Measurements from ENCODE around the gene ADK.
"Not testable (repeated sequence)": the region's sequence is repeated elsewhere in the genome, so short reads cannot be mapped to it uniquely, and the experiment has no call there.

The ADK gene

DNA sequence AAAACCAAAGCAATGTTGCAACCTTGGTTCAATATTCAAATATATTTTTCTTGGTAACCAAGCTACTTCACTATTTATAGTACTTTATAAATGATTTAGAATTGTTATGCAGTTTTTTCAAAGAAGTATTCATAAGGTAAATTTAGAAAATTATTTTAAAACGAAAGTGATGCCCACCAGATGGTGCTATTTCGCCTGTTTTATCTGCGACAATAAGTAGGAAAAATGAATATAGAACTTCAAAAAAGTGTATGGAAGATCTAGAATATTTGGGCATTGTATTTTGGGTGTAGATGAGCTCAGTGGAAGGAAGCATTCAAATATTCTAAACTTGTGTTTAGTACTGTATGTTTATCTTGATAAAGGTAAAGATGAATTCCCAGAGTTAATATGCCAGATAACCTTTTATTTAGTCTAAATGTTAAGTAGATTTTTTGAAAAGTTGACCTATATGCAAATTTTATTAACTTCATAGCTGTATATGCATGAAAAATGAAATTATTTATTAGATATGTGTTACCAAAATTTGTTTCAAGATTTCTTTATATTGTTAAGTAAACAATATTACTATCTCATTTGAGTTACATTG is 93.2 kb downstream of the ADK start:
- peak; percentile 55 for DNase-seq

DNA sequence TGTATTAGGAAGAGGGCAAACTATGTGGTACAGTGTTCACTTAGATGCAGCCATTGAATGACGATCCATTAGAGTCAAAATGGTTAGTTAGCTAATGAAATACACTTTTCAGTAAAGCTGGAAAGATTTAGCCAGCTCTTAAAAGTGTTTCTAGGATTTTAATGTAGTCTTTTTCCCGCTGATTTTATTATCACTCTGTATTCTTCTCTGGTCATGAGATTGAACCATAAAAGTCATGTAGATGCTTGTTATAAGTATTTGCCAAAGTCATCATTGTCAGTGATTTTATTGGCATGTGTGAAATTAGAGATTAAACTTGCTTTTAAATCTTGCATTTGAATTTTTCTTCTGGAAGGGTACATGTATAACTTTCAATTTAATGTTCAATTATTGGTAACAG is 93.8 kb downstream of the ADK start:
- DNase-seq, result no peak

DNA sequence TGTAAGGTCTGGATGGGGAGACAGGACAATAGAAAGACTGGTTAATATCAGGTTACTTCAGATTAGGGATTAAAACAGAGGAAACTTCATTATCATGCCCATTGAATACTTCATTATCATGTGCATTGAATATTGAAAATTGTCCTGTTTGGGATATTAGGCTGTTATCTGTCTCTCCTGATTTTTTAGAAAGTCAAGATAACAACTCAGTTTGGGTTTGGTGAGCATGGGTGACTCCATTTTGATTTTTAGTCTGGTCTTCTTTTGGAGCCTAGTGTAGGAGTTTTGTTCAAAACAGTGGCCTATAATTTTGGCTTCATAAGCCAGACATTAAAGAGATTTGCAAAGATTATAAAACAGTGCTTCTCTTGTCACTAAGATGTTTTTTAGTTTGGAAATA is 95.5 kb downstream of the ADK start:
- no peak for DNase-seq

DNA sequence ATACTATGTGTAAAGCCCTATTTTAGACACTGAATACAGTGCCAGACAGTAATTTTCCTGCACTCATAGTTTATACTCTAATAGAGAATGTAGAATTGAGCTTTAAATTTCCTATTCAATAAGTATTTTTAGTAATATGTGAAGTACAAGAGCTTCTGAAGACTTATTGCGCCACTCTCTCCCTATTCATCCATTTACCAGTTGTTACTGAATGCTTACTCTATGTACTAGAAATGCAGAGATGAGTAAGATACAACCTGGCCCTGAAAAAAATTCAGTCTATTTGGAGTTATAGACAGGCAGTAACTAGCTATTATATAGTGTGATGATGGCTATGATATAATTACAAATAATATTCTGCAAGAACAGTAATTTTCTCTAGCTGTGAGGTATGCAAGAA is 98.8 kb downstream of the ADK start:
- no peak for DNase-seq

DNA sequence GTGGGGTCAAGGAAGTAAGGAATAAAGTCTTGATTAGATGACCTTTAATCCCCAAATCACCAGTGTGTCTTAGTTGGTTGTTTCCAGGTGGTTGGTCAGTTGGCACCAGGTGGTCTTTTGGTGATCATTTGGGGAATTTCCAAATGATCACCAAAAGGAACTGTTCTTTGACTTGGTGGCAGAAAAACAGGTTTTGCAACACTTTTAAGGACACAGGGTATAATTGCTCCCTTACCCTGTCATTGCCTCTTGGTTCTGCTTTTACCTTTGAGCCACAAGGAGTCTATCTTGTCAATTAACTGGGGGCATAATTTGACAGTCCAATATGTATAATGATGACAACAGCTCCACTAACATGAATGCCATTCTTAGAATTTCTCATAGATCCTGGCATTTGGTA is 104.2 kb downstream of the ADK start:
- DNase-seq, result no peak

DNA sequence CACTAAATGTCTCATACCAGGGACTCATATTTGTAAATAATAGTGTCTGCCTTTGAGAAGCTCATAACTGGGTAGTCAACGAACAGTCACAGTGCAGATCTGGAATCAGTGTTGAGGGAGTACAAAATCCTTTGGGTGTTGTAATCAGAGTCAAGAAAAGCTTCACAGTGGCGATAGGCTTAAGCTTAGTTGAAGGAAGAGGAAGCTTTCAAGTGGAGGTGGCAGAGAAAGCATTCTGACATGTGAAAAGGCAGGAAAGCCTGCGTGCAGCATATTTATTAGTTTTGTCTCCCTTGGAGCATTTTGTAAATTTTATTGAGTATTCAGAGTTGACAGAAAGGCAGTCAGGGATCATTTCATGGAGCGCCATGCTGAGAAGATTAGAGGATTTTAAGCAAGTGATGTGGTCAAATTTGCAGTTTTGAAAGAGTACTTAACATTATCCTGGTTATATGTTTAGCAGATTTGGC is 104.9 kb downstream of the ADK start:
- no peak for DNase-seq

DNA sequence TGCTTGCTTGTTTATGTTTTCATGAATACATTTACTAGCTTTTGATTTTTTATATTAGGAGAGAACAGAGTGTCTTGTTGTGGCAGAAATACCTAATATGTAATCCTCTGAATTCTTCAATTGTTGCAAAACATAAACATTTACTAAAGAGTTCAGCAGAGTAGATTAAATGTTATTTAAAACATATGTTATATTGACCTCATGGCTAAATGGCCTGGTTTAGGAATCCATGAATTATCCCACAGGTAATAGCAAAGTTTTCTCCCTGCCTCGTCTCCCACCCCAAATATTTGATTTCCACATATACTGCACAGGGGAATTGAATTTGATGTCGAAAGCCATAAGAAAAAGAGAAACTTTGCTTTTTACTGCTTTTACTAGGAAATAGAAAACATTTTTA is 111.8 kb downstream of the ADK start:
- no peak for DNase-seq

DNA sequence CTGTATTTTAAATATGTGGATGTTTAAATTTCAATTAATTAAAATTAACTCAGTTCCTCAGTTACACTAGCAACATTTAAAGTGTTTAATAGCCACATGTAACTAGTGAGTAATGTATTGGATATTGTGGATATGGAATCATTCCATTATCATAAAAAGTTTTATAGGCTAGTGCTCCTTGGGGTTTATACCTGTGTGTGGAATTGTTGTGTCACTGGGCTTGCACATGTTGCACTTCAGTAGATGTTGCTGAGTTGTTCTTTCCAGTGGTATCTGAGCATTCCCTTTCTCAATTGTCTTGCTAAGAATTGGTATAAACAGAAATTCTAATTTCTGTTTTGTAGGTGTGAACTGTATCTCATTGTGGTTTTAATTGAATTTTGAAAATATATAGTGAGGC is 113.0 kb downstream of the ADK start:
- DNase-seq, result no peak

DNA sequence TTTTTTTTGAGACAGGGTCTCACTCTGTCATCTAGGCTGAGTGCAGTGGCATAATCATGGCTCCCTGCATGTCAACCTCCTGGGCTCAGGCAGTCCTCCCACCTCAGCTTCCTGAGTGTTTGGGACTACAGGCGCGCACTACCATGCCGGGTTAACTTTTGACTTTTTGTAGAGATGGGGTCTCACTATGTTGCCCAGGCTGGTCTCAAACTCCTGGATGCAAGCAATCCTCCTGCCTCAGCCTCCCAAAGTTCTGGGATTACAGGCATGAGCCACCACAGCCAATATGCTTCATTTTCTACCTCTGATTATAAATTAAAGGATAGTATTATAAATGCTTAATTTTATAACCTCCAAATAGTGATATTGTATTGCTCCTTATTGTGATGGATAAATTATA is 121.3 kb downstream of the ADK start:
- DNase-seq, result no peak

DNA sequence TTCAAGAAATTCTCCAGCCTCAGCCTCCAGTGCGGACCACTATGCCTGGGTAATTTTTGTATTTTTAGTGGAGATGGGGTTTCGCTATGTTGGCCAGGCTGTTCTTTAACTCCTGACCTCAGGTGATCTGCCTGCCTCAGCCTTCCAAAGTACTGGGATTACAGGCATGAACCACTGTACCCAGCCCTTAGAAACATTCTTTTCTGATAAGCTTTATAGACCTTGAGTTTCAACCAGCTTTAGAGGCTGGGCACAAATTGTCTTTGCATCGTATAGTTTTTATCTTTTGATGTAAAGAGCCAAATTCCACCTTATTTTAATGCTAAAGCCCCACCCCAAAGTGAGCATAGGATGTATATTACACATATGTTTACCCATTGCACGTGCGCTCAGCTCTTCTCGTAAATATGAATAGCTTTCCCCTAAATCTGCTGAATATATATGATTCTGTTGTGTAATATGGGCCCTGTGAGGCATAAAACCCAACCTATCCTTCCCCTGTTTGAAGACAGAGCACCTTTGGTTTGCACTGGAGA is 124.8 kb downstream of the ADK start:
- no peak for DNase-seq

DNA sequence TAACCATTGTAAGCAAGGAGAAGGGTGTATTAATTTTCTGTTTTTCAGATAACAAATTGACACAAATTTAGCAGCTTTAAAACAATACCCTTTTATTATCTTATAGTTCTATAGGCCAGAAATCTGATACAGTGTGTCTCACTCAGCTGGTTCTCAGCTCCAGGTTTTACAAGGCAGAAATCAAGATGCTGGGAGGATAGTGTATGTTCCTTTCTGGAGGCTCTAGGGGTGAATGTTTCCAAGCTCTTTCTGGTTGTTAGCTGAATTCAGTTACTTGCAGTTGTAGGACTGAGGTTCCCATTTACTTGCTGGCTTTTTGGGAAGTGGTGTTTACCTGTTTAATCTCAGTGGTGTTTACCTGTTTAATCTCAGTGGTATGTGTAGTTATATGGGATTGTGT is 125.4 kb downstream of the ADK start:
- DNase-seq, result no peak

DNA sequence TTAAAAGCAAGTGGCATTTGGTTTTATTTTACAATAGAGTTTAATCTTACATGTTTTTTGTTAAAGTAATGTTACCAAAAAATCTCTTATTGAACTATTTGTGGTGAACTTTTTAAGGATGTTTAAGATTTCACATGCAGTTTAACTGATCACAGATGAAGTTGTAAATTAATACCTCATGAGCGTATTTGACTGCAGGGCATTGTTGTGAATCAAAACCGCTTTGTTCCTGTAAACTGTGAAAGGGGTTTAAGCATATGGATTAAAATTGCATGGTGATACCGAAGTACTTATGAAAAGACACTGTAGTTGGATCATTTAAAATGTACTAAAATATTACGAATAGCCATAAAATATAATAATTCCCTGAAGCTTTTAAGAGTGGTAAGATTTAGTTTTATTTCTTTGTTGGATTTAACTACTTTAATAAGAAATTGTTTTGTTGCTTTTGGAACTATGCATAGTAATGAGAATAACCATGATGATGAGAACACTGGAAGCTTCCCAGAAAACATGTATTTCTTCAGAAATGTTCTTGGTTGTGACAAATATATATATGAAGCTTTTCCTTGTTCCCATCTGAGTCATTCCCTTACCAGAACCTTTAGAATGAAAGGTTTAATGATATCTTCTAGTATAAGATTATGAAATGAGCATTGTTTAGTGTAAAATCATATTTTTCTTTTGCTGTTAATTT is 131.3 kb downstream of the ADK start:
- no peak for DNase-seq

DNA sequence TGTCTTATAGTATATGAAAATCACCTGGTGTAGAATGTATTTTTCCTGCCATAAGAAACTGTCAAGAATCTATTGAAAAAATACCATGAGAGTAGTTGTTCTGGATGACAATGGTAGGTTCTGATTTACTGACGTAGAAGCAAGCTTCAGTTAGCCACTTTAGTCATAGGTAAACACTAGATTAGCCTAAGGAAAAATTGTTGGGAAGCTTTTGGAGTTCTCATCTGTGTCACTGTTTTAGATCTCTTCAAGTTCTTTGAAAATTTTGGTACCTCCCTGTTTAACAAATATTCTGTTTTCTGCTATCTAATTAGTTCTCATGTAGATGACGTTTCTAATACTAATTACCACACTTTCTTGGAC is 131.8 kb downstream of the ADK start:
- DNase-seq, result no peak

DNA sequence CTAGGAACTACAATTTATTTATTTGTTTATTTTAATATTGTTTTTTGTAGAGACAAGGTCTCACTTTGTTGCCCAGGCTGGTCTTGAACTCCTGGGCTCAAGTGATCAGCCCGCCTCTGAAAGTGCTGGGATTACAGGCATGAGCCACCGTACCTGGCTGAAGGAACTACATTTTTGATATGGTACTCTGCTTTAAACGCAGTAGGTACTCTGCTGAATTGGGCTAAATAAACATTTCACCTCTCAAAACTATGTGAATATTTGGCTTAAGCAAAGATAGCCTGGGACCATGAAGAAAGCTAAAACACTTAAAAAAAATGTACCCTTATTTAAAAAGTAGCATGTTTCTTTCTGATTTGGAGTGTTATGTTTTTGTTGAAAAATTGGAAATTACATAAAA is 138.2 kb downstream of the ADK start:
- no peak for DNase-seq

DNA sequence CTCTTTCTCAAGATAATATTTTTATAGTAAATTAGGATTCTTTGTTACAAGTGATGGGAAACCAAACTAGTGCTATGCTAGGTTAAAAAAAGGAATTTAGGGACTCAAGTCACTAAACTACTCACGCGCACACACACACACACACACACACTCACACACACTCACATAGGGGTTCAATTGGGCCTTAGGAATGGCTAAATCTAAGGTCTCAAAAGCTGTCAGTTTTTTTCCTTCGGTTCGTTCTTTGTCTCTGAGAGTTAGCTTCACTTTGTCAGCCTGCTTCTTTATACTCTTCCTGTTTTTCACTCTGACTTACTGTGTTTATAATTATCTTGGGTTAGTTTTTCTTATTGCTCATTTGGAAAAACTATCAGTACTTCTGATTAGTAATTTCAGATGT is 138.9 kb downstream of the ADK start:
- DNase-seq, result no peak

DNA sequence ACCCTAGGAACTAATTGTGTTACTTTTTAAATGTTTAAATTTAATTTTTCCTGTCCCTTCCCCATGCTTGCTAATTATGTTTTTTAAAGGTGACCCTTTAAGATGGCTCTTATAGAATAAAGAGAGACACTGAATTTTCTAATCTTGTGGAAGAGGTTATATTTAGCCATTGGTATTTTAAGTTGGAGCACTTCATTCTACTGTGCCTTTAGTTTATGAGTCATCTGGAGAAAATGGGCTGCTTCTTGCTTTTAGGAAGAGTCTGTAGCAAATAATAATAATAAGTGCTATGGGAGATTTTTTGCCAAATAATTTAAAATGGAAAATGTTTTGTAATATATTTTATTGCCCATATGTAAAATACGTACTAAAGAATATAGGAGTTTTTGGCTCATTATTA is 139.7 kb downstream of the ADK start:
- no peak for DNase-seq

DNA sequence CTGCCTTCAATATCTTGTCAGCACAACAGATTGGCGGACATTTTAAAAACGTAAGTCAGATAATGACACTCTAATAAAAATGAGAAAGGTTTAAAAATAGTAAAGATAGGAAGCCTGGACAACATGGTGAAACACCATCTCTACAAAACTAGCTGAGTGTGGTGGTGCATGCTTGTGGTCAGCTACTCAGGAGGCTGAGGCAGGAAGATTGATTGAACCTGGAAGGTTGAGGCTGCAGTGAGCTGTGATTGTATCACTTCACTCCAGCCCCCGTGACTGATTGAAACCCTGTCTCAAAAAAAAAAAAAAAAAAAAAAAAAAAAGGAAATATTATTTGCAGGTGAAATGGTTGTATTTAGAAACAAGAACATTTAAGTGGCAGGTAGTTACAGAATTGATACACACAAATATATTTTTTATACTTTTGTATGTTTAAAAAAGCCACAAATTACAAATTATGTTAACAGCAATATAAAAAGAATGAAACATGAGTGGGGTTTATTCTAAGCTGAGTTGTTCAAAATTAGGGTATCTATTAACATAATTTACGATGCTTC is 141.9 kb downstream of the ADK start:
- DNase-seq, result no peak

DNA sequence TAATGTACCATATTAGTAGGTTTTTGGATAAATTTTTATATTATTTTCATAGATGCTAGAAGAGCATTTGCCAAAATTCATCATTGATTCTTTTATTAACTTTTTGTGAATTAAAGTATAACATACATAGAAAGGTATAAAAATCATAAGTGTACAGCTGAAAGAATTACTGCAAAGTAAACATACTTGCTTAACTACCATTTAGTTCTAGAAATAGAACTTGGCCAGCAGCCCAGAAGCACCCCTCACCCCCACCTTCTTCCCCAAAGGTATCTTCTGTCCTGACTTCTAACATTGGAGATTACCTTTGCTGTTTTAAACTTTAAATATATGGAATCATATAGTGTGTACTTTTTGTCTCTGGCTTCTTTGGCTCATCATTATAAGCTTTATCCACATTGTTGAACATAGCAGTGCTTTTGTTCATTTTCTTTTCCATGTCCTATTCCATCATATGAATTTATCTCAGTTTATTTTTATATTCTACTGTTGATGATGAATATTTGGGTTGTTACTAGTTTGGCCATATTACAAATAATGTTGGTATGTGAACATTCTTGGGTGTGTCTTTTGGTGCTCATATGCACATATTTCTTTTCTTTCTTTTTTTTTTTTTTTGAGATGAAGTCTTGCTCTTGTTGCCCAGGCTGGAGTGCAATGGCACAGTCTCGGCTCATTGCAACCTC is 142.8 kb downstream of the ADK start:
- DNase-seq, result no peak

DNA sequence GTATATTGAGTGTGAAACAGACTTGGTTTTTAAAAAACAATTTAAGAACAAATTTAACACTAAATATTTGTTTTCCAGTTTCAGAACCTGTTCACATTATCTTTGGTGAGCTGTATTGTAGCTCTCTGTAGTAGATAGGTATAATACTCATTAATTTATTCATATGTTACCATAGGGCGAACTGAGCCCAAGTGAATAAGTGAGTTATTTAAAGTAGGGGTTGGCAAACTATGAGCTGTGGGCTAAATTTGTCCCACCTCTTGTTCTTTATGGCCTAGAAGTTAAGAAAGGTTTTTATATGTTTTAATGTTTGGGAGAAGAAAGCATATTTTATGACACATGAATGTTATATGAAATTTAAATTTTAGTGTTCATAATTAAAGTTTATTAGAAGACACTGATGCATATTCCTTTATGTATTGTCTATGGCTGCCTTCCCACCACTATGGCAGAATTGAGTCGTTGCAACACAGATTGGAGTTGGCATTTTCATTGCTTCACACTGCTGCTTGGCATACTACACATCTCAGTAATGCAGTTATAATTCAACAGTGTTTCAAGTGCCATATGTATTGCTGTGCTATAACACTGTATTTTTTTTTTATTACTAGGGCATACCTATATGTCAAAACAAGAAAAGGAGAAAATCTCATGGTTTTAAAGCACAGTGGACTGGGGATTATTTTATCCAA is 146.5 kb downstream of the ADK start:
- no peak for DNase-seq

DNA sequence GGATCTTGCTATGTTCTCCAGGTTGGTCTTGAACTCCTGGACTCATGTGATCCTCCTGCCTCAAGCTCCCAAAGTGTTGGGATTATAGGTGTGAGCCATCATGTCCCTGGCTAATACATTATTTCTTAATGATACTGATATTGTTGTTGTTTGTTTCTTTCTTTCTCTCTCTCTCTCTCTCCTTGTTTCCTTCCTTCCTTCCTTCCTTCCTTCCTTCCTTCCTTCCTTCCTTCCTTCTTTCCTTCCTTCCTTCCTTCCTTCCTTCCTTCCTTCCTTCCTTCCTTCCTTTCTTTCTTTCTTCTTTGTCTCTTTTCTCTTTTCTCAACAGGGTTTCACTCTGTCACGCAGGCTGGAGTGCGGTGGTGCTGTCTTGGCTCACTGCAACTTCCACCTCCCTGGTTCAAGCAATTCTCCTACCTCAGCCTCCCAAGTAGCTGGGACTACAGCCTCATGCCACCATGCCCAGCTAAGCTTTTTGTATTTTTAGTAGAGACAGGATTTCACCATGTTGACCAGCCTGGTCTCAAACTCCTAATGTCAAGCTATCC is 149.1 kb downstream of the ADK start:
- not testable (repeated sequence) for DNase-seq

DNA sequence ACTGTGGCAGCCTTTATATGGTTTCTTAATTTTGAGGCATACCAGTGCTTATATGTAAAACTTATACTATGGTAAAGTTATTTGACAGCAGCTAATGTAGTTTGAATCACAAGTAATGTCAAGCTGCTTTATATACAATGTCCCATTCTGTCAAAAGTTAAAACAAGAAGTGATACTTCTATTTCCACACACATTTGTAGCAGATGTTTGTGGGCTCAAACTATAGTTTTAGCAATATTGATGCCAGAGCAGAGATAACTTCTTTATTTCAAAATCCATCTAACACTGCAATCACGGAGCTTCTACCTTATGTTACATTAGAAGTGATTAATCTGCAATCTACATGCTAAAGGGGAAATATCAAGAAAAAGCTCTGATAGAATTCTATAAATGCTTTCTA is 149.6 kb downstream of the ADK start:
- no peak for DNase-seq

DNA sequence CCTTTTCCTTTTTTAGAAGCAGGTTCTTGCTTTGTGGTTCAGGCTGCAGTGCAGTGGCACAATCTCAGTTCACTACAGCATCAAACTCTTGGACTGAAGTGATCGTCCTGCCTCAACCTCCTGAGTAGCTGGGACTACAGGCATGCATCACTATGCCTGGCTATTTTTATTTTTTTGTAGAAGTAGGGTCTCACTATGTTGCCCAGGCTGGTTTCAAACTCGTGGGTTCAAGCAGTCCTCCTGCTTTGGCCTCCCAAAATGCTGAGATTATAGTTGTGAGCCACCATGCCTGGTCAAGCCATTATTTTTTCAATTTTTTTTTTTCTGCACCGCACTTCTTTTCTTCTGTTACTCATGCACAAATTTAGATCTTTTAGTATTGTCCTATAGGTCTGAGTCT is 154.7 kb downstream of the ADK start:
- DNase-seq, result no peak
